Left renal cortex interstitium (tissue), 4 donors: ENCODE measurements around the gene ARHGAP32. TPM values are rescaled to one million over a fixed set of nuclear protein-coding genes. Genes with fewer than 3 reads are reported as not detected.

Experiments used
- DNase-seq, 4 donors: peaks; one replicate each; pipeline ENCODE4 v3.0.0-alpha.2; 2013; ENCODE audit warnings: low read depth in 4 of 4, low spot score in 2 of 4, missing footprints in 1 of 4
- polyA plus RNA-seq, 4 donors: library from polyadenylated mRNA; unstranded; fragments of 120-200 nt; gene quantifications; one replicate each; pipeline ENCODE4 v1.2.1, GENCODE V29; 2013; ENCODE audit not compliant: insufficient read length in 4 of 4

The ARHGAP32 gene
- polyA plus RNA-seq, 4 donors, result 12.8 to 22.2 (median 17.7) TPM

- DNase-seq, result peak; percentile 11 to 56 (median 30)
Measured at GRCh38 chr11:129117595-129118350, 74.4 kb downstream of the ARHGAP32 start.

- no peak for DNase-seq
Measured at GRCh38 chr11:129115652-129116586, 76.2 kb downstream of the ARHGAP32 start.

GRCh38 chr11:129109701-129110100 is 82.4 kb downstream of the ARHGAP32 start:
- no peak for DNase-seq

- no peak for DNase-seq
Measured at GRCh38 chr11:129106788-129107187, 85.3 kb downstream of the ARHGAP32 start.

- DNase-seq, result no peak
Measured at GRCh38 chr11:129102756-129103155, 89.4 kb downstream of the ARHGAP32 start.

- DNase-seq, result no peak
Measured at GRCh38 chr11:129102225-129102624, 89.9 kb downstream of the ARHGAP32 start.

GRCh38 chr11:129093283-129093682 is 98.8 kb downstream of the ARHGAP32 start:
- no peak for DNase-seq

- DNase-seq, result no peak
Measured at GRCh38 chr11:129090056-129090455, 102.1 kb downstream of the ARHGAP32 start.

- no peak for DNase-seq
Measured at GRCh38 chr11:129089279-129089678, 102.8 kb downstream of the ARHGAP32 start.

GRCh38 chr11:129086976-129087375 is 105.1 kb downstream of the ARHGAP32 start:
- DNase-seq, result no peak

GRCh38 chr11:129077191-129077590 is 114.9 kb downstream of the ARHGAP32 start:
- DNase-seq, result no peak

- DNase-seq, result no peak
Measured at GRCh38 chr11:129075757-129076156, 116.4 kb downstream of the ARHGAP32 start.

GRCh38 chr11:129067454-129067853 is 124.7 kb downstream of the ARHGAP32 start:
- no peak for DNase-seq

GRCh38 chr11:129066229-129066628 is 125.9 kb downstream of the ARHGAP32 start:
- DNase-seq, result no peak

- DNase-seq, result no peak
Measured at GRCh38 chr11:129063118-129063517, 129.0 kb downstream of the ARHGAP32 start.

GRCh38 chr11:129061492-129062230 is 130.5 kb downstream of the ARHGAP32 start:
- DNase-seq, result no peak

- DNase-seq, result no peak
Measured at GRCh38 chr11:129056916-129057315, 135.2 kb downstream of the ARHGAP32 start.

- no peak for DNase-seq
Measured at GRCh38 chr11:129055196-129055595, 136.9 kb downstream of the ARHGAP32 start.

GRCh38 chr11:129048911-129049310 is 143.2 kb downstream of the ARHGAP32 start:
- DNase-seq, result no peak

- no peak for DNase-seq
Measured at GRCh38 chr11:129045150-129045549, 147.0 kb downstream of the ARHGAP32 start.

- DNase-seq, result no peak
Measured at GRCh38 chr11:129042503-129042902, 149.6 kb downstream of the ARHGAP32 start.
